A549 (cell line): ENCODE measurements around the gene IRGQ. TPM values are rescaled to one million over a fixed set of nuclear protein-coding genes. Genes with fewer than 3 reads are reported as not detected.

Experiments used
- ATAC-seq, 2 experiments: fragments of 200-7000 bp in 1 of 2; fragments of >200 bp in 1 of 2; cut with Nextera tagmentation in 1 of 2; cut with Tn5 transposase in 1 of 2; 3 replicates each; pipeline versions ENCODE4 v1.8.0 to v1.9.1; 2018 to 2020; ENCODE audit warnings: mild to moderate bottlenecking in 1 of 2, moderate library complexity in 1 of 2
- CTCF ChIA-PET: fragments of 300-600 bp; sonication (Branson Sonifier 250); formaldehyde crosslinking; extraction: SDS; loops from one replicate; lab custom pipeline; 2021; ENCODE audit warnings: antibody characterized with exemption, inconsistent platforms; lab: Yijun Ruan, JAX
- POLR2A ChIA-PET: fragments of 350-600 bp; formaldehyde crosslinking; extraction: SDS; loops from one replicate; lab custom pipeline; 2021; ENCODE audit warnings: antibody characterized with exemption, inconsistent platforms; lab: Yijun Ruan, JAX
- DNase-seq, 2 experiments: peaks; one replicate each; pipeline versions ENCODE4 v3.0.0 to v3.0.0-alpha.2; 2011 to 2016; ENCODE audit warnings: low read depth in 1 of 2, low spot score in 1 of 2
- FAIRE-seq: peaks from 2 replicates; lab custom pipeline; 2011; peaks lifted over from hg19 to GRCh38; lab: Jason Lieb, UNC
- H3K27ac ChIP-seq, 2 experiments: fragments of >200 bp; sonication (Bioruptor Twin); formaldehyde crosslinking; 3 replicates each; pipeline ENCODE4 v1.5.1; 2016 to 2017
- H3K4me1 ChIP-seq: fragments of >200 bp; sonication (Bioruptor Twin); formaldehyde crosslinking; 3 replicates; pipeline ENCODE4 v1.6.1; 2016
- H3K4me2 ChIP-seq: fragments of >200 bp; sonication (Bioruptor Twin); formaldehyde crosslinking; 3 replicates; pipeline ENCODE4 v1.6.1; 2016
- H3K4me3 ChIP-seq: fragments of >200 bp; sonication (Bioruptor Twin); formaldehyde crosslinking; 3 replicates; pipeline ENCODE4 v1.5.1; 2016
- H3K9me3 ChIP-seq: fragments of >200 bp; sonication (Bioruptor Twin); formaldehyde crosslinking; 3 replicates; pipeline ENCODE4 v1.6.1; 2016
- CBX2 ChIP-seq: fragments of 200-600 bp; sonication (generic); IDR thresholded peaks from 2 replicates; pipeline ENCODE4 v1.6.1; 2016; ENCODE audit warnings: low read depth, mild to moderate bottlenecking, borderline replicate concordance
- CTCF ChIP-seq: fragments of >200 bp; sonication (Bioruptor Twin); formaldehyde crosslinking; IDR thresholded peaks from 3 replicates; pipeline ENCODE4 v1.5.1; 2016
- FOSB ChIP-seq: fragments of 250-450 bp; sonication (Bioruptor Pico); IDR thresholded peaks from 2 replicates; pipeline ENCODE4 v1.5.0; 2020; ENCODE audit warnings: mild to moderate bottlenecking, moderate library complexity
- HOXA7 ChIP-seq: fragments of 250-450 bp; sonication (Bioruptor Pico); IDR thresholded peaks from 2 replicates; pipeline ENCODE4 v1.5.0; 2020; ENCODE audit warnings: mild to moderate bottlenecking, moderate library complexity
- HOXB5 ChIP-seq: fragments of 250-450 bp; sonication (Bioruptor Pico); IDR thresholded peaks from 2 replicates; pipeline ENCODE4 v1.5.0; 2020; ENCODE audit warnings: mild to moderate bottlenecking, moderate library complexity
- JUNB ChIP-seq: fragments of >200 bp; sonication (Bioruptor Twin); formaldehyde crosslinking; IDR thresholded peaks from 2 replicates; pipeline ENCODE4 v1.6.1; 2016
- KDM1A ChIP-seq: fragments of 200-600 bp; sonication (generic); IDR thresholded peaks from 2 replicates; pipeline ENCODE4 v1.6.1; 2016; ENCODE audit warnings: low read depth, mild to moderate bottlenecking
- NR3C1 ChIP-seq: fragments of >200 bp; sonication (Bioruptor Twin); formaldehyde crosslinking; IDR thresholded peaks from 3 replicates; pipeline ENCODE4 v1.6.1; 2017
- RAD21 ChIP-seq, 2 experiments: fragments of >200 bp in 1 of 2; sonication (Bioruptor Twin) in 1 of 2; formaldehyde crosslinking in 1 of 2; IDR thresholded peaks in 1 of 2; conservative IDR thresholded peaks in 1 of 2; 2 replicates in 1 of 2; 3 replicates in 1 of 2; pipeline ENCODE4 v1.6.1; 2012 to 2018; ENCODE audit warnings: inconsistent platforms in 1 of 2
- RCOR1 ChIP-seq: fragments of 150-350 bp; IDR thresholded peaks from 2 replicates; pipeline ENCODE4 v1.6.1; 2014; ENCODE audit warnings: antibody characterized with exemption, low read length, low read depth
- RFX5 ChIP-seq: fragments of 450-650 bp; IDR thresholded peaks from 2 replicates; pipeline ENCODE4 v1.7.1; 2014; ENCODE audit warnings: antibody characterized with exemption, mild to moderate bottlenecking, moderate library complexity
- RNF2 ChIP-seq: fragments of 200-600 bp; sonication (generic); IDR thresholded peaks from 2 replicates; pipeline ENCODE4 v1.6.1; 2016; ENCODE audit warnings: low read depth, mild to moderate bottlenecking, antibody characterized with exemption, moderate library complexity, borderline replicate concordance
- TFCP2L1 ChIP-seq: fragments of 250-450 bp; sonication (Bioruptor Pico); IDR thresholded peaks from 2 replicates; pipeline ENCODE4 v1.5.0; 2021; ENCODE audit warnings: mild to moderate bottlenecking
- ZC3H11A ChIP-seq: fragments of 450-650 bp; IDR thresholded peaks from 2 replicates; pipeline ENCODE4 v1.6.1; 2014; ENCODE audit warnings: antibody characterized with exemption, mild to moderate bottlenecking
- WGBS: methylation state at CpG from one replicate; pipeline ENCODE4 v1.1.6; 2017; ENCODE audit errors: missing lambda C conversion rate; 5-methylcytosine and 5-hydroxymethylcytosine counted together
- polyA plus RNA-seq, 4 experiments: library from polyadenylated mRNA; depleted of rRNA in 3 of 4; stranded (reverse); fragments of >200 nt; fragmentation: RNase III in 1 of 4; extraction: RNeasy Plus Mini Kit Qiagen cat#74134 plus additional on column Dnase treatment in 1 of 4; gene quantifications; 2 replicates in 3 of 4; 3 replicates in 1 of 4; pipeline ENCODE4 v1.2.3, GENCODE V29; 2011 to 2017
- TF ChIP-seq, protein P1 (sequence below): fragments of 250-450 bp; sonication (Bioruptor Pico); IDR thresholded peaks from 2 replicates; pipeline ENCODE4 v1.5.0; 2020; ENCODE audit warnings: low read depth, mild to moderate bottlenecking, moderate library complexity
- TF ChIP-seq, protein P2 (sequence below): fragments of 200-600 bp; sonication (generic); IDR thresholded peaks from 2 replicates; pipeline ENCODE4 v1.6.1; 2016; ENCODE audit warnings: antibody characterized with exemption, mild to moderate bottlenecking, moderate library complexity
- TF ChIP-seq, protein P3 (sequence below): fragments of >200 bp; sonication (Bioruptor Twin); formaldehyde crosslinking; IDR thresholded peaks from 3 replicates; pipeline ENCODE4 v1.6.1; 2016
- TF ChIP-seq, protein P4 (sequence below): fragments of >200 bp; sonication (Bioruptor Twin); formaldehyde crosslinking; IDR thresholded peaks from 2 replicates; pipeline ENCODE4 v1.6.1; 2016
- TF ChIP-seq, protein P5 (sequence below): IDR thresholded peaks from 2 replicates; pipeline ENCODE4 v1.6.1; 2012

The IRGQ gene
- polyA plus RNA-seq, 2 of the 4 experiments (the other 2 are of a cell fraction): 6.5 to 10.0 TPM

- TF ChIP-seq, protein P1, sequence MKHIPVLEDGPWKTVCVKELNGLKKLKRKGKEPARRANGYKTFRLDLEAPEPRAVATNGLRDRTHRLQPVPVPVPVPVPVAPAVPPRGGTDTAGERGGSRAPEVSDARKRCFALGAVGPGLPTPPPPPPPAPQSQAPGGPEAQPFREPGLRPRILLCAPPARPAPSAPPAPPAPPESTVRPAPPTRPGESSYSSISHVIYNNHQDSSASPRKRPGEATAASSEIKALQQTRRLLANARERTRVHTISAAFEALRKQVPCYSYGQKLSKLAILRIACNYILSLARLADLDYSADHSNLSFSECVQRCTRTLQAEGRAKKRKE (CRISPR knock-in tag): no peak
- no peak for TF ChIP-seq CTCF
- TF ChIP-seq JUNB: no peak
- no peak for TF ChIP-seq TFCP2L1
- TF ChIP-seq RCOR1: no peak
- TF ChIP-seq ZC3H11A: no peak
- TF ChIP-seq HOXB5 (CRISPR knock-in tag): no peak
- TF ChIP-seq RNF2: no peak
- no peak for TF ChIP-seq CBX2
- no peak for TF ChIP-seq FOSB (CRISPR knock-in tag)
- TF ChIP-seq, protein P2, sequence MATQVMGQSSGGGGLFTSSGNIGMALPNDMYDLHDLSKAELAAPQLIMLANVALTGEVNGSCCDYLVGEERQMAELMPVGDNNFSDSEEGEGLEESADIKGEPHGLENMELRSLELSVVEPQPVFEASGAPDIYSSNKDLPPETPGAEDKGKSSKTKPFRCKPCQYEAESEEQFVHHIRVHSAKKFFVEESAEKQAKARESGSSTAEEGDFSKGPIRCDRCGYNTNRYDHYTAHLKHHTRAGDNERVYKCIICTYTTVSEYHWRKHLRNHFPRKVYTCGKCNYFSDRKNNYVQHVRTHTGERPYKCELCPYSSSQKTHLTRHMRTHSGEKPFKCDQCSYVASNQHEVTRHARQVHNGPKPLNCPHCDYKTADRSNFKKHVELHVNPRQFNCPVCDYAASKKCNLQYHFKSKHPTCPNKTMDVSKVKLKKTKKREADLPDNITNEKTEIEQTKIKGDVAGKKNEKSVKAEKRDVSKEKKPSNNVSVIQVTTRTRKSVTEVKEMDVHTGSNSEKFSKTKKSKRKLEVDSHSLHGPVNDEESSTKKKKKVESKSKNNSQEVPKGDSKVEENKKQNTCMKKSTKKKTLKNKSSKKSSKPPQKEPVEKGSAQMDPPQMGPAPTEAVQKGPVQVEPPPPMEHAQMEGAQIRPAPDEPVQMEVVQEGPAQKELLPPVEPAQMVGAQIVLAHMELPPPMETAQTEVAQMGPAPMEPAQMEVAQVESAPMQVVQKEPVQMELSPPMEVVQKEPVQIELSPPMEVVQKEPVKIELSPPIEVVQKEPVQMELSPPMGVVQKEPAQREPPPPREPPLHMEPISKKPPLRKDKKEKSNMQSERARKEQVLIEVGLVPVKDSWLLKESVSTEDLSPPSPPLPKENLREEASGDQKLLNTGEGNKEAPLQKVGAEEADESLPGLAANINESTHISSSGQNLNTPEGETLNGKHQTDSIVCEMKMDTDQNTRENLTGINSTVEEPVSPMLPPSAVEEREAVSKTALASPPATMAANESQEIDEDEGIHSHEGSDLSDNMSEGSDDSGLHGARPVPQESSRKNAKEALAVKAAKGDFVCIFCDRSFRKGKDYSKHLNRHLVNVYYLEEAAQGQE: no peak
- TF ChIP-seq NR3C1: no peak
- TF ChIP-seq, protein P3, sequence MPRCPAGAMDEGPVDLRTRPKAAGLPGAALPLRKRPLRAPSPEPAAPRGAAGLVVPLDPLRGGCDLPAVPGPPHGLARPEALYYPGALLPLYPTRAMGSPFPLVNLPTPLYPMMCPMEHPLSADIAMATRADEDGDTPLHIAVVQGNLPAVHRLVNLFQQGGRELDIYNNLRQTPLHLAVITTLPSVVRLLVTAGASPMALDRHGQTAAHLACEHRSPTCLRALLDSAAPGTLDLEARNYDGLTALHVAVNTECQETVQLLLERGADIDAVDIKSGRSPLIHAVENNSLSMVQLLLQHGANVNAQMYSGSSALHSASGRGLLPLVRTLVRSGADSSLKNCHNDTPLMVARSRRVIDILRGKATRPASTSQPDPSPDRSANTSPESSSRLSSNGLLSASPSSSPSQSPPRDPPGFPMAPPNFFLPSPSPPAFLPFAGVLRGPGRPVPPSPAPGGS: no peak
- TF ChIP-seq, protein P4, sequence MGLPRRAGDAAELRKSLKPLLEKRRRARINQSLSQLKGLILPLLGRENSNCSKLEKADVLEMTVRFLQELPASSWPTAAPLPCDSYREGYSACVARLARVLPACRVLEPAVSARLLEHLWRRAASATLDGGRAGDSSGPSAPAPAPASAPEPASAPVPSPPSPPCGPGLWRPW: no peak
- TF ChIP-seq, protein P5, sequence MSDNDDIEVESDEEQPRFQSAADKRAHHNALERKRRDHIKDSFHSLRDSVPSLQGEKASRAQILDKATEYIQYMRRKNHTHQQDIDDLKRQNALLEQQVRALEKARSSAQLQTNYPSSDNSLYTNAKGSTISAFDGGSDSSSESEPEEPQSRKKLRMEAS: no peak
- TF ChIP-seq RFX5: no peak
- no peak for TF ChIP-seq KDM1A
- TF ChIP-seq RAD21 (conservative IDR thresholded peaks at IDR 0.05 in 1 of 2, IDR thresholded peaks at IDR 0.05 in 1 of 2): no peak
- no peak for TF ChIP-seq HOXA7 (CRISPR knock-in tag)
- TF ChIP-seq, all 56 proteins: peak for 0
- Histone ChIP-seq H3K4me1 (peaks cover 6% of the 10 kb centered on the region; the same call in 2 of the 3 replicates), H3K9me3 (no peaks in the 10 kb centered on the region), H3K4me3 (no peak within 1 kb of the TSS), H3K4me2 (no peak within 1 kb of the TSS), H3K27ac (no peak within 1 kb of the TSS)
- FAIRE-seq (no peak), DNase-seq (no peak), ATAC-seq (no peak)
- ChIA-PET CTCF (interaction anchor here (1.2 kb wide), 1 partner anchor 57 kb away, joined by 4 read pairs; no protein-coding TSS in a partner anchor), POLR2A (interaction anchor here (1.0 kb wide), 1 partner anchor 15 kb away, joined by 4 read pairs; the partner anchor contains the start of genes IRGQ and ZNF576)
- 94% methylated on average over 3 of the region's 3 CpGs for WGBS
Observed at GRCh38 chr19:43611788-43612187, 15.9 kb upstream of the IRGQ start, which contains the start of gene SRRM5. SRRM5 (plus strand) TSS chr19:43612088; CDS start chr19:43612122, 34 bp downstream.
